ENCODE data around the gene PCGF3. TPM values are rescaled to one million over a fixed set of nuclear protein-coding genes. Genes with fewer than 3 reads are reported as not detected.
"Not testable (repeated sequence)": the region's sequence is repeated elsewhere in the genome, so short reads cannot be mapped to it uniquely, and the experiment has no call there.

PCGF3 gene
- total RNA-seq, 4 donors from 2014 or later = 56.5 to 256 (median 97.2) TPM

GRCh38 chr4:773214-773613 is 67.6 kb downstream of the PCGF3 start:
- Histone ChIP-seq H3K36me3 (peaks cover 0 to 15% (median 4%) of the 10 kb centered on the region in 4 donors), H3K9me3 (no peaks in the 10 kb centered on the region), H3K4me1 (peaks cover 0 to 16% (median 11%) of the 10 kb centered on the region in 4 donors), H3K27me3 (no peaks in the 10 kb centered on the region), H3K4me3 (no peak overlapping the region), H3K27ac (no peak overlapping the region)
- DNase-seq = no peak
- intact Hi-C loops (cut with DNase I; ENCODE audit: low total_unique reads) = loop anchor here (5.0 kb wide), 1 partner anchor 391 kb away; no protein-coding TSS in a partner anchor
- in situ Hi-C loops (cut with MboI; ENCODE audit: low pct_ligation_motif_present in 1 of 4, low pct_unique_long_range_greater_than_20kb in 1 of 4, low sequenced_read_pairs in 3 of 4) = no loop called here
- TF ChIP-seq CTCF (IDR thresholded peaks at IDR 0.05) (no peak), EP300 (IDR thresholded peaks at IDR 0.05; ENCODE audit: low read depth) (no peak), POLR2A (IDR thresholded peaks at IDR 0.05) (no peak), POLR2AphosphoS5 (IDR thresholded peaks at IDR 0.05) (no peak)
- 88% methylated on average over 9 of the region's 9 CpGs; no CpG with 5 or more reads in 1 of the 2 donors for WGBS, 2 donors (ENCODE audit: low coverage in 1 of 2)

DNA sequence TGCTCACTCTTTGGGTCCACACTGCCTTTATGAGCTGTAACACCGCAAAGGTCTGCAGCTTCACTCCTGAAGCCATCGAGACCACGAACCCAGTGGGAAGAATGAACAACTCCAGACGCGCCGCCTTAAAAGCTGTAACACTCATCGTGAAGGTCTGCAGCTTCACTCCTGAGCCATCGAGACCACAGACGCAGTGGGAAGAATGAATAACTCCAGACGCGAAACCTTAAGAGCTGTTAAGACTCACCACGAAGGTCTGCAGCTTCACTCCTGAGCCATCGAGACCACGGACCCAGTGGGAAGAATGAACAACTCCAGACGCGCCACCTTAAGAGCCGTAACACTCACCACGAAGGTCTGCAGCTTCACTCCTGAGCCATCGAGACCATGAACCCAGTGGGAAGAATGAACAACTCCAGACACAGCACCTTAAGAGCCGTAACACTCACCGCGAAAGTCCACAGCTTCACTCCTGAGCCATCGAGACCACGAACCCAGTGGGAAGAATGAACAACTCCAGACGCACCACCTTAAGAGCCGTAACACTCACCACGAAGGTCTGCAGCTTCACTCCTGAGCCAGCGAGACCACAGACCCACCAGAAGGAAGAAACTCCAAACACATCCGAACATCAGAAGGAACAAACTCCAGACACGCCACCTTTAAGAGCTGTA is 68.9 kb downstream of the PCGF3 start:
- WGBS, 2 donors (ENCODE audit: low coverage in 1 of 2) = 88 to 93% methylated on average over 16 to 30 of the region's 30 CpGs
- DNase-seq; in situ Hi-C loops (cut with MboI; ENCODE audit: low pct_ligation_motif_present in 1 of 4, low pct_unique_long_range_greater_than_20kb in 1 of 4, low sequenced_read_pairs in 3 of 4); H3K9me3 ChIP-seq; H3K4me3 ChIP-seq; H3K27ac ChIP-seq; H3K27me3 ChIP-seq: not testable (repeated sequence)
- H3K4me1 ChIP-seq = peaks cover 2 to 26% (median 11%) of the 10 kb centered on the region in 4 donors
- intact Hi-C loops (cut with DNase I; ENCODE audit: low total_unique reads) = loop anchor here (5.0 kb wide), 1 partner anchor 392 kb away; no protein-coding TSS in a partner anchor
- peaks cover 0 to 18% (median 4%) of the 10 kb centered on the region in 4 donors for H3K36me3 ChIP-seq

DNA sequence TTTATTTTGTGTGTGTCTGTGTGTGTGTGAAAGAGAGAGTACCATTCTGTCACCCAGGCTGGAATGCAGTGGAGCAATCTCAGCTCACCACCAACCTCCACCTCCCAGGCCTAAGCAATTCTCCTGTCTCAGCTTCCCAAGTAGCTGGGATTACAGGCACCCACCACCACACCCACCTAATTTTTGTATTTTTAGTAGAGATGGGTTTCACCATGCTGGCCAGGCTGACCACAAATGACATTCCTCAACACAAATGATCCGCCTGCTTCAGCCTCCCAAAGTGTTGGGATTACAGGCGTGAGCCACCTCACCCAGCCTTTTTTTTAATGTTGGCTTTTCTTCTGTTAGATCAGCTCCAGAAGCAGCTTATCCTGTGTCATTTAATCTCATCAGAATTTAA is 69.9 kb downstream of the PCGF3 start:
- H3K27me3 ChIP-seq; H3K4me3 ChIP-seq; H3K27ac ChIP-seq; intact Hi-C loops (cut with DNase I; ENCODE audit: low total_unique reads); in situ Hi-C loops (cut with MboI; ENCODE audit: low pct_ligation_motif_present in 1 of 4, low pct_unique_long_range_greater_than_20kb in 1 of 4, low sequenced_read_pairs in 3 of 4); DNase-seq; H3K9me3 ChIP-seq: not testable (repeated sequence)
- Histone ChIP-seq H3K4me1 (peaks cover 11 to 35% (median 21%) of the 10 kb centered on the region in 4 donors), H3K36me3 (peaks cover 0 to 18% (median 4%) of the 10 kb centered on the region in 4 donors)
- WGBS, 2 donors (ENCODE audit: low coverage in 1 of 2) = 94 to 95% methylated on average over 2 of the region's 2 CpGs

- peaks cover 0 to 18% (median 4%) of the 10 kb centered on the region in 4 donors for H3K36me3 ChIP-seq
- H3K27ac ChIP-seq = no peak overlapping the region
- no peaks in the 10 kb centered on the region for H3K27me3 ChIP-seq
- WGBS, 2 donors (ENCODE audit: low coverage in 1 of 2) = 94 to 97% methylated on average over 5 to 9 of the region's 9 CpGs
- H3K4me1 ChIP-seq = peaks cover 15 to 40% (median 20%) of the 10 kb centered on the region in 4 donors
- TF ChIP-seq POLR2A (IDR thresholded peaks at IDR 0.05) = no peak
- TF ChIP-seq CTCF (IDR thresholded peaks at IDR 0.05) = no peak
- no peak for TF ChIP-seq EP300 (IDR thresholded peaks at IDR 0.05; ENCODE audit: low read depth)
- no peak for TF ChIP-seq POLR2AphosphoS5 (IDR thresholded peaks at IDR 0.05)
- intact Hi-C loops (cut with DNase I; ENCODE audit: low total_unique reads) (no loop called here), in situ Hi-C loops (cut with MboI; ENCODE audit: low pct_ligation_motif_present in 1 of 4, low pct_unique_long_range_greater_than_20kb in 1 of 4, low sequenced_read_pairs in 3 of 4) (no loop called here)
- no peaks in the 10 kb centered on the region for H3K9me3 ChIP-seq
- no peak for DNase-seq
- no peak overlapping the region for H3K4me3 ChIP-seq
Observed at GRCh38 chr4:776743-777441, 71.3 kb downstream of the PCGF3 start.

- intact Hi-C loops (cut with DNase I; ENCODE audit: low total_unique reads) = no loop called here
- Histone ChIP-seq H3K4me3 (no peak overlapping the region), H3K27me3 (no peaks in the 10 kb centered on the region), H3K36me3 (peaks cover 0 to 18% (median 4%) of the 10 kb centered on the region in 4 donors), H3K27ac (no peak overlapping the region), H3K4me1 (peaks cover 18 to 46% (median 19%) of the 10 kb centered on the region in 4 donors), H3K9me3 (no peaks in the 10 kb centered on the region)
- TF ChIP-seq POLR2AphosphoS5 (IDR thresholded peaks at IDR 0.05) (no peak), POLR2A (IDR thresholded peaks at IDR 0.05) (no peak), EP300 (IDR thresholded peaks at IDR 0.05; ENCODE audit: low read depth) (no peak), CTCF (IDR thresholded peaks at IDR 0.05) (no peak)
- 87 to 88% methylated on average over 5 to 6 of the region's 6 CpGs for WGBS, 2 donors (ENCODE audit: low coverage in 1 of 2)
- in situ Hi-C loops (cut with MboI; ENCODE audit: low pct_ligation_motif_present in 1 of 4, low pct_unique_long_range_greater_than_20kb in 1 of 4, low sequenced_read_pairs in 3 of 4) = no loop called here
- DNase-seq = no peak
Observed at GRCh38 chr4:777520-778262, 72.1 kb downstream of the PCGF3 start.

All from transverse colon (tissue), 4 donors.